Measurements from ENCODE around the gene LBX1. TPM values are rescaled to one million over a fixed set of nuclear protein-coding genes. Genes with fewer than 3 reads are reported as not detected.
"Not testable (repeated sequence)": the region's sequence is repeated elsewhere in the genome, so short reads cannot be mapped to it uniquely, and the experiment has no call there.

The LBX1 gene
- total RNA-seq, 6 experiments from 2014 or later: not detected

DNA sequence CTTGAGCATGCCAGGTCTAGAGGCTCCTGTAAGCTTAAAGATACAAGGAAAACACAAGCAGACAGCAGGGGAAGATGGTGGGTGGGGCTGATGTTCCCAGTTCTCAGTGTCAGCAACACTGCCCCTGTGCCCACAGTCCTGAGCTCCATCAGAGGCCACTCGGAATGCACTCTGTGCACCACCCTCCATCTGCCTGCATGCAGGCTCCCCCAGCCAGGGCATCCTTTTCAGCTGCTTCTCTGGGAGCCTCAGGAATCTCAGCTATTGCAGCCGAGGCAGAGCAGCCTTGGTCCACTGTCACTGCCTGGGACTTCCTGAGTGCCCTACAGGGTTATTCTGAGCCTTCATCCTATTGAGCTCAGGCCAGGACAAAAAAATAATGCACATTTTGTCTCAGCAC is 22.2 kb downstream of the LBX1 start:
- Histone ChIP-seq H3K36me3 (no peaks in the 10 kb centered on the region), H3K27ac (no peak overlapping the region), H3K4me1 (no peaks in the 10 kb centered on the region), H3K4me3 (no peak overlapping the region), H3K9me3 (no peaks in the 10 kb centered on the region), H3K27me3 (no peaks in the 10 kb centered on the region)
- TF ChIP-seq POLR2A (IDR thresholded peaks at IDR 0.05): no peak
- TF ChIP-seq, protein P1, sequence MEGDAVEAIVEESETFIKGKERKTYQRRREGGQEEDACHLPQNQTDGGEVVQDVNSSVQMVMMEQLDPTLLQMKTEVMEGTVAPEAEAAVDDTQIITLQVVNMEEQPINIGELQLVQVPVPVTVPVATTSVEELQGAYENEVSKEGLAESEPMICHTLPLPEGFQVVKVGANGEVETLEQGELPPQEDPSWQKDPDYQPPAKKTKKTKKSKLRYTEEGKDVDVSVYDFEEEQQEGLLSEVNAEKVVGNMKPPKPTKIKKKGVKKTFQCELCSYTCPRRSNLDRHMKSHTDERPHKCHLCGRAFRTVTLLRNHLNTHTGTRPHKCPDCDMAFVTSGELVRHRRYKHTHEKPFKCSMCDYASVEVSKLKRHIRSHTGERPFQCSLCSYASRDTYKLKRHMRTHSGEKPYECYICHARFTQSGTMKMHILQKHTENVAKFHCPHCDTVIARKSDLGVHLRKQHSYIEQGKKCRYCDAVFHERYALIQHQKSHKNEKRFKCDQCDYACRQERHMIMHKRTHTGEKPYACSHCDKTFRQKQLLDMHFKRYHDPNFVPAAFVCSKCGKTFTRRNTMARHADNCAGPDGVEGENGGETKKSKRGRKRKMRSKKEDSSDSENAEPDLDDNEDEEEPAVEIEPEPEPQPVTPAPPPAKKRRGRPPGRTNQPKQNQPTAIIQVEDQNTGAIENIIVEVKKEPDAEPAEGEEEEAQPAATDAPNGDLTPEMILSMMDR (IDR thresholded peaks at IDR 0.05): no peak
- no peak for ATAC-seq
- DNase-seq: peak in 1 of 3 donors; percentile 34
- no CpG with 5 or more reads among the region's 2 CpGs for WGBS (ENCODE audit: insufficient coverage, low coverage, low lambda C conversion rate, missing lambda C conversion rate)
- intact Hi-C loops (cut with DNase I): no loop called here

DNA sequence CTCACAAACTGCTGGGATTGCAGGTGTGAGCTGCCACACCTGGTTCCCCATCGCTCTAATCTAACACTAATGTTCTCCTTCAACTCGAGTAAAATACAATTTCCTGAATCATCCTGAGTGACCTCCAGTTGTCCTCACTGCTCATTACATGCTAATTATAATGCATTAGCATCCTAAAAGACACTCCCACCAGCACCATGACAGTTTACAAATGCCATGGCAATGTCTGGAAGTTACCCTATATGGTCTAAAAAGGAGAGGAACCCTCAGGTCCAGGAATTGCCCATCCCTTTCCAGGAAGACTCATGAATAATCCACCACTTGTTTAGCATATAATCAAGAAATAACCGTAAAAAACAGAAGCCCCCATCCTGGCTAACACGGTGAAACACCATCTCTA is 26.6 kb downstream of the LBX1 start:
- H3K27ac ChIP-seq; H3K4me3 ChIP-seq; intact Hi-C loops (cut with DNase I); DNase-seq; H3K36me3 ChIP-seq; H3K27me3 ChIP-seq; ATAC-seq; H3K4me1 ChIP-seq; H3K9me3 ChIP-seq: not testable (repeated sequence)
- WGBS (ENCODE audit: insufficient coverage, low coverage, low lambda C conversion rate, missing lambda C conversion rate): 12% methylated on average over 3 of the region's 4 CpGs

DNA sequence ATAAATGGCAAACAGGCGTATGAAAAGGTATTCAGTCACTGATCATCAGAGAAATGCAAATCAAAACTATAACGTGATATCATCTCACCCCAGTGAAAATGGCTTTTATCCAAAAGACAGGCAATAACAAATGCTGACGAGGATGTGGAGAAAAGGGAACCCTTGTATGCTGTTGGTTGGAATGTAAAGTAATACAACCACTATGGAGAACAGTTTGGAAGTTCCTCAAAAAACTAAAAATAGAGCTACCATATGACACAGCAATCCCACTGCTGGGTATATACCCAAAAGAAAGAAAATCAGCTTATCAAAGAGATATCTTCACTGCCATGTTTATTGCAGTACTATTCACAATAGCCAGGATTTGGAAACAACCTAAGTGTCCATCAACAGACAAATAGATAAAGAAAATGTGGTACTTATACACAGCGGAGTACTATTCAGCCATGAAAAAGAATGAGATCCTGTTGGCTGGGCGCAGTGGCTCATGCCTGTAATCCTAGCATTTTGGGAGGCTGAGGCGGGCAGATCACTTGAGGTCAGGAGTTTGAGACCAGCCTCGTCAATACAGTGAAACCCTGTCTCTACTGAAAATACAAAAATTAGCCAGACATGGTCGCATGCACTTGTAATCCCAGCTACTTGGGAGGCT is 30.8 kb downstream of the LBX1 start:
- H3K36me3 ChIP-seq; ATAC-seq; H3K27ac ChIP-seq; intact Hi-C loops (cut with DNase I); DNase-seq; H3K4me1 ChIP-seq; H3K9me3 ChIP-seq; H3K4me3 ChIP-seq; H3K27me3 ChIP-seq: not testable (repeated sequence)
- WGBS (ENCODE audit: insufficient coverage, low coverage, low lambda C conversion rate, missing lambda C conversion rate): 64% methylated on average over 8 of the region's 8 CpGs

DNA sequence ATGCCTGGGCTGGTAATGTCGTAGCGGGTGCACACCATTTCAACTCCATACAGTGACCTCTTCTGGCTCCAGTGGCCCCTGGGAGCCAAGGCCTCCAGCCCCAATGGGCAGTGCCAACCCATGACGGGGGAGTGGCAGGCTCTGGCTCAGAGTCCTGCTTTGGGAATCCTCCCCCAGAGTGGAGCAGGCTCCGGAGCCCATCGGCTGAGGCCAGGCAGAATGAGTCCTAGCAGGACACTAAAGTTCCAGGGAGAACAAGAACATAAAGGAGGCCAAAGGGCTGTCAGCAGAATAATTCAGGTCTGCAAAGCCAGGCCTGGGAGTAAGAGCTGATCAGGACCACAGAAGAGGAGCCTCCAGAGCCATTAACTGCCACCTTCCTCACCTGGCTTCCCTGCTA is 33.3 kb downstream of the LBX1 start:
- no CpG with 5 or more reads among the region's 5 CpGs for WGBS (ENCODE audit: insufficient coverage, low coverage, low lambda C conversion rate, missing lambda C conversion rate)
- no peak overlapping the region for H3K27ac ChIP-seq
- no peaks in the 10 kb centered on the region for H3K36me3 ChIP-seq
- no peak overlapping the region for H3K4me3 ChIP-seq
- DNase-seq (no peak), ATAC-seq (no peak)
- TF ChIP-seq POLR2A (IDR thresholded peaks at IDR 0.05): no peak
- TF ChIP-seq, protein P1 (IDR thresholded peaks at IDR 0.05): no peak
- no peaks in the 10 kb centered on the region for H3K9me3 ChIP-seq
- H3K27me3 ChIP-seq: no peaks in the 10 kb centered on the region
- no peaks in the 10 kb centered on the region for H3K4me1 ChIP-seq
- intact Hi-C loops (cut with DNase I): no loop called here

DNA sequence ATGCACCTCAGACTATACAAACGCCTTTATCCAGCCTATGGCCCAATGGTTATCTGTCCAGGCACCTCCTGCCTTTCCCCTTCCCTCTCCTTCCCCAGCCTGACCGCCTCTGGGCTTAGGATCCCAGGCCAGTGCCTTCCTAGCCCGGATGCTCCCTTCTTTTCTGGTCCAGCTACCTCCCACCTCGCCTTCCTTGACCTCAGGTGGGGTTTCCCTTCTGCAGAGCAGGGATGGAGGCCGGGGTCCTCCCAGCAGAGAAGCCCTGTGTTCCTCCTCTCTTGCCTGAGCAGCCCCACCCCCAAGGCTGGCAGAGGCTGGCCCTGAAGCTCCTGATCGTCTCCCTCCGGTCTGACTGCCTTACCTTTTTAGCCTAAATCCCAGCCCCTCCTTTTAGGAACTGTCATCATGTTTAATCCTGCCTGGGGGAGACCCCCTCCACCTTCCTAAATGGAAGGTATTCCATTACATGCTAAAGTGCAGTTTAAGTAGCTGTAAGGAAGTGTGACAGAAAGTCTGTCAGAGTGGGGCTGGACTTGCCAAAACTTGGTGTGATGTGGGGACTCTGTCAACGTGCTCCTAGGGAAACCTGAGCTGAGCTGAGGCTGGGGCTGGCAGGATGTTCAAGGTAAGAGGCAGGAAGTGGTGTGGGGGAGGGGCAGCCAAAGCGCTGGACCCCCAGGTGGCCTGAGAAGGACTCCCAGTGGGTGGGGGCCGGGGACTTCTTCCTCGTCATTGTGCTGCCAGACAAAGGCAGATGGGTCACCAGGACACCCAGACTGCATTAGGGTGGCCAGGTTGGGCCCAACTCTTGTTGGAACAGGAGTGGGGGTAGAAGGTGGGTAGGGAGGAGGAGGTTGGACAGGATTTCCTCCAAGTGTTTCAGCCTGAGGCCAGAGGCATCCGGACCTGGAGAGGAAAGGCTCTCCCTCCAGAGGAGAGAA is 39.5 kb downstream of the LBX1 start:
- WGBS (ENCODE audit: insufficient coverage, low coverage, low lambda C conversion rate, missing lambda C conversion rate): 39% methylated on average over 10 of the region's 12 CpGs
- ATAC-seq: peak in 1 of 4 donors; percentile 19
- Histone ChIP-seq H3K27me3 (no peaks in the 10 kb centered on the region), H3K27ac (no peak overlapping the region), H3K9me3 (no peaks in the 10 kb centered on the region), H3K4me1 (no peaks in the 10 kb centered on the region), H3K36me3 (no peaks in the 10 kb centered on the region), H3K4me3 (no peak overlapping the region)
- TF ChIP-seq, protein P1 (IDR thresholded peaks at IDR 0.05): no peak
- no peak for TF ChIP-seq POLR2A (IDR thresholded peaks at IDR 0.05)
- DNase-seq: no peak
- intact Hi-C loops (cut with DNase I): no loop called here
